ENCODE results near the gene PRSS57. TPM values are rescaled to one million over a fixed set of nuclear protein-coding genes. Genes with fewer than 3 reads are reported as not detected.
A peak's percentile ranks its signal among the peaks of the same experiment; 100 is the strongest.

The PRSS57 gene
- total and polyA plus RNA-seq, 2 of the 13 experiments (the other 11 are each of a cell fraction or from before 2014, with no cell fraction given), result 0.12 TPM; not detected in 1

GRCh38 chr19:703651-704446 lies 8.6 kb upstream of the PRSS57 start (continued):
- 0 out of 2 replicates have a peak, but pooled peaks have one; percentile 22 for TF ChIP-seq HIC2 (CRISPR knock-in tag; IDR thresholded peaks at IDR 0.05; ENCODE audit: low read depth)
- TF ChIP-seq ZNF616 (CRISPR knock-in tag; IDR thresholded peaks at IDR 0.05; ENCODE audit: low read depth), result no peak
- TF ChIP-seq MTA3 (CRISPR knock-in tag; IDR thresholded peaks at IDR 0.05), result no peak
- peak; percentile 37; the same call in 1 of the 2 replicates for TF ChIP-seq ZNF574 (CRISPR knock-in tag; IDR thresholded peaks at IDR 0.05)
- peak; percentile 57; the same call in 1 of the 2 replicates for TF ChIP-seq GATA4 (IDR thresholded peaks at IDR 0.05; ENCODE audit: borderline replicate concordance, low read depth)
- TF ChIP-seq SIX1 (CRISPR knock-in tag; IDR thresholded peaks at IDR 0.05; ENCODE audit: borderline replicate concordance), result no peak
- peak; percentile 81 for TF ChIP-seq DRAP1 (CRISPR knock-in tag; IDR thresholded peaks at IDR 0.05)
- peak; percentile 63; the same call in 1 of the 2 replicates for TF ChIP-seq PATZ1 (CRISPR knock-in tag; IDR thresholded peaks at IDR 0.05)
- no peak for TF ChIP-seq FOXP4 (CRISPR knock-in tag; IDR thresholded peaks at IDR 0.05)
- no peak for TF ChIP-seq ZNF598 (CRISPR knock-in tag; IDR thresholded peaks at IDR 0.05; ENCODE audit: borderline replicate concordance)
- no peak for TF ChIP-seq GRHL1 (CRISPR knock-in tag; conservative IDR thresholded peaks at IDR 0.05)
- TF ChIP-seq GMEB1 (CRISPR knock-in tag; IDR thresholded peaks at IDR 0.05; ENCODE audit: borderline replicate concordance), result no peak
- no peak for TF ChIP-seq ZNF558 (CRISPR knock-in tag; IDR thresholded peaks at IDR 0.05; ENCODE audit: borderline replicate concordance)
- no peak for TF ChIP-seq DPF2 (CRISPR knock-in tag; IDR thresholded peaks at IDR 0.05; ENCODE audit: borderline replicate concordance, low read depth)

All from HepG2 (cell line).